Measurements from ENCODE around the gene LHFPL3.
"Not testable (repeated sequence)": the region's sequence is repeated elsewhere in the genome, so short reads cannot be mapped to it uniquely, and the experiment has no call there.

LHFPL3 gene

DNA sequence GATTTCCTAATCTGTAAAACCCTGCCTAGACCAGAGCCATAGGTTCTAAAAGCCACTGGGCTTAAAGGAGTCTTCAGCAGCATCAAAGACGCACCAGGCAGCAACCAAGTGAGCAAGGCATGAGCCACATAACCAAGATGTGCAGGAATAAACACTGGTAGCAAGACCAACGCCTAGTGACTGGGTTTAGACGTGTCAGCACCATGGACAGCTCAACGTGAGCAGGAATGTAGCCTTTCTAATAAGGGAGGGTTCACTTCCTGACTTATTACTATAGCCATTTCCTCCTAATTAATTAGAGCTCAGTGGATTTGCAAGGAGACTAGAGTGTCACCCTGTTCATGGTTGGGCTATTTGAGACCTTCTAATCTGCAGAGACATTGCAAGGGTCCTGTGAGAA lies 223.7 kb downstream of the LHFPL3 start:
- H3K4me3 ChIP-seq (ENCODE audit: low read depth, low read length) = no peak overlapping the region

DNA sequence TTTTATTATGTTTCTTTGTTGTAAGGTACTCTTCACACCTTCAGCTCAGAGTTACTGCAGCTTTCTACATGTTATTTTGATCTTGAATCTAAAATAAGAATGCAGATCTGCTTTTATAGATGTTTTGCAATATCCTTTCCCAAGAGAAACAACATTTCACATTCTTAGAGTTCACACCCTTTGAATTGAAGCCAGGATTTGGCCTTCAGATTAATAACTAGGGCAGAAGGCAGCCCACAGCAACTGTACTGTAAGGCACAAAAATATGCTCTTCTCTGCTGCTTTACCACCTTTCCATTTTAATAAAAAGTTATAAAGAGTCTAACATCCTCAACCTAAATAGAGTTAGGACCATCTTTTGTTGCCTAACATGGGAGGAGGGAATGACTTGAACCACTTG lies 224.7 kb downstream of the LHFPL3 start:
- H3K4me3 ChIP-seq (ENCODE audit: low read depth, low read length) = no peak overlapping the region
- TF ChIP-seq, protein P1, sequence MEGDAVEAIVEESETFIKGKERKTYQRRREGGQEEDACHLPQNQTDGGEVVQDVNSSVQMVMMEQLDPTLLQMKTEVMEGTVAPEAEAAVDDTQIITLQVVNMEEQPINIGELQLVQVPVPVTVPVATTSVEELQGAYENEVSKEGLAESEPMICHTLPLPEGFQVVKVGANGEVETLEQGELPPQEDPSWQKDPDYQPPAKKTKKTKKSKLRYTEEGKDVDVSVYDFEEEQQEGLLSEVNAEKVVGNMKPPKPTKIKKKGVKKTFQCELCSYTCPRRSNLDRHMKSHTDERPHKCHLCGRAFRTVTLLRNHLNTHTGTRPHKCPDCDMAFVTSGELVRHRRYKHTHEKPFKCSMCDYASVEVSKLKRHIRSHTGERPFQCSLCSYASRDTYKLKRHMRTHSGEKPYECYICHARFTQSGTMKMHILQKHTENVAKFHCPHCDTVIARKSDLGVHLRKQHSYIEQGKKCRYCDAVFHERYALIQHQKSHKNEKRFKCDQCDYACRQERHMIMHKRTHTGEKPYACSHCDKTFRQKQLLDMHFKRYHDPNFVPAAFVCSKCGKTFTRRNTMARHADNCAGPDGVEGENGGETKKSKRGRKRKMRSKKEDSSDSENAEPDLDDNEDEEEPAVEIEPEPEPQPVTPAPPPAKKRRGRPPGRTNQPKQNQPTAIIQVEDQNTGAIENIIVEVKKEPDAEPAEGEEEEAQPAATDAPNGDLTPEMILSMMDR (IDR thresholded peaks at IDR 0.05; ENCODE audit: low read depth, low read length) = no peak

More for the DNA sequence above, 223.7 kb downstream of the LHFPL3 start:
- TF ChIP-seq, protein P1 (IDR thresholded peaks at IDR 0.05; ENCODE audit: low read depth, low read length) = no peak

DNA sequence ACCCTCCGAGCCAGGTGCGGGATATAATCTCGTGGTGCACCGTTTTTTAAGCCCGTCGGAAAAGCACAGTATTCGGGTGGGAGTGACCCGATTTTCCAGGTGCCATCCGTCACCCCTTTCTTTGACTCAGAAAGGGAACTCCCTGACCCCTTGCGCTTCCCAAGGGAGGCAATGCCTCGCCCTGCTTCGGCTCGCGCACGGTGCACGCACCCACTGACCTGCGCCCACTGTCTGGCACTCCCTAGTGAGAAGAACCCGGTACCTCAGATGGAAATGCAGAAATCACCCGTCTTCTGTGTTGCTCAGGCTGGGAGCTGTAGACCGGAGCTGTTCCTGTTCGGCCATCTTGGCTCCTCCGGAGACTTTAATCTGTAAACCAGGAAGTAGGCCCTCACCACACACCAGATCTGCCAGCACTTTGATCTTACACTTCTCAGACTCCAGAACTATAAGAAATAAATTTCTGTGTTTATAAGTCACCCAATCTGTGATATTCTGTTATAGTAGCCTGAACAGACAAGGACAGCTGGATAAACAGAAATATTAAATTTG lies 235.0 kb downstream of the LHFPL3 start:
- not testable (repeated sequence) for H3K4me3 ChIP-seq (ENCODE audit: low read depth, low read length)

DNA sequence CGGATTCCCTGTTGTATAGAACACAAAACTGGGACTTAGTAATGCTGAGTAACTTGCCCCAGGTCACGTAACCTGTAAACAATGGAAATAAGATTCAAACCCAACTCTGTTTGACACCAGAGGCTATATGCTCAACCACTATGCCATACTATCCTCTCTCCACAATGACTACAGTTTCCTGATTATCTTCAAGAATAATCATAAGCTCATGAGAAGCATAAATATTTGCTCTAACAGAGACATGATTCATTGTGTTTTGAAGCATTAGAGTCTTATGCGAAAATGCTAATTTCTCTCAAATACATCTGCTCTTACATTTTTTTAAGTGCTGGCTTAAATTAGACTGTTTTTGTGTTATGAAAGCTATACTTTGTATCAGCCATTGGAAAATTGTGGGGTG lies 241.3 kb downstream of the LHFPL3 start:
- no peak overlapping the region for H3K4me3 ChIP-seq (ENCODE audit: low read depth, low read length)
- TF ChIP-seq, protein P1 (IDR thresholded peaks at IDR 0.05; ENCODE audit: low read depth, low read length) = no peak

DNA sequence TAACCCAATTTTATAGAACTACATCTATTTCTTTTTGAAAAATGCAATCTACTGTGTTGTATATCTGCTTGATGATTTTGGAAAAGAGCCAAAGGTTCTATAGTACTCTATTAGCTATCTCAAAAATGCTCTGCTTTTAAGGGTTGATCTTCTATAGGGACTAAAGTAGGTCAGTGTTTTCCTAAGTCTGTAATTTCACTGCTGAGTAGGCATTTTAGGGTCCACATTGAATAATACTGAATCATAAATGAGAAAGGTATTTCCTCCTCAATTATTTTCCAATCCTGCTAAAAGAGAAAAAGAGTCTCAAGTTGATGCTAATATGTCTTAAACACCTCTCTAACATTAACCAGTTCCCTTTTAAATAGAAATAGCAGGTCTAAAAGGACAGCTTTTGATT lies 244.2 kb downstream of the LHFPL3 start:
- TF ChIP-seq, protein P1 (IDR thresholded peaks at IDR 0.05; ENCODE audit: low read depth, low read length) = no peak
- no peak overlapping the region for H3K4me3 ChIP-seq (ENCODE audit: low read depth, low read length)

DNA sequence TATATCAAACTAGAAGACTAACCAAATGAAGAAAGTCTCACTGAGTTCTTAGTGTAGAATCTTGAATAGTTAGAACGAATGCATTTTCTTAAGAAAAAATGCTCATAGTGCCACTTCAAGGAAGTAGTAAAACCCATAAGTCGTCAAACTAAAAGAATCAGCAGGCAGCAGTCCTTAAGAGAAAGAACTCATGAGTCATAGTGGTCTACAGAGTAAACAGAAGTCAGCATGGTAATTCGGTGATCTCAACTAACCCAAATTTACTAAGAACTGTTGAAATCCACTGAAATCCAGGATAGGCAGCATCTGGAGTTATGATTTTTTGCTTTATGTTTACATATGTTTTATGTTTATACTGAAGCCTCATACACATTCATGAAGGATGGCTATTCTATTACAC lies 256.2 kb downstream of the LHFPL3 start:
- H3K4me3 ChIP-seq (ENCODE audit: low read depth, low read length) = no peak overlapping the region
- TF ChIP-seq, protein P1 (IDR thresholded peaks at IDR 0.05; ENCODE audit: low read depth, low read length) = no peak

DNA sequence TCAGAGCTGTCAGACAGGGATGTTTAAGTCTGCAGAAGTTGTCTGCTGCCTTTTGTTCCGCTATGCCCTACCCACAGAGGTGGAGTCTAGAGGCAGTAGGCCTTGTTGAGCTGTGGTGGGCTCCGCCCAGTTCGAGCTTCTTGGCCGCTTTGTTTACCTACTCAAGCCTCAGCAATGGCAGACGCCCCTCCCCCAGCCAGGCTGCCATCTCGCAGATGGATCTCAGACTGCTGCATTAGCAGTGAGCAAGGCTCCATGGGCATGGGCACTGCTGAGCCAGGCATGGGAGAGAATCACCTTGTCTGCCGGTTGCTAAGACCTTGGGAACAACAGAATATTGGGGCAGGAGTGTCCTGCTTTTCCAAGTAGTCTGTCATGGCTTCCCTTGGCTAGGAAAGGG lies 267.2 kb downstream of the LHFPL3 start:
- H3K4me3 ChIP-seq (ENCODE audit: low read depth, low read length) = not testable (repeated sequence)

DNA sequence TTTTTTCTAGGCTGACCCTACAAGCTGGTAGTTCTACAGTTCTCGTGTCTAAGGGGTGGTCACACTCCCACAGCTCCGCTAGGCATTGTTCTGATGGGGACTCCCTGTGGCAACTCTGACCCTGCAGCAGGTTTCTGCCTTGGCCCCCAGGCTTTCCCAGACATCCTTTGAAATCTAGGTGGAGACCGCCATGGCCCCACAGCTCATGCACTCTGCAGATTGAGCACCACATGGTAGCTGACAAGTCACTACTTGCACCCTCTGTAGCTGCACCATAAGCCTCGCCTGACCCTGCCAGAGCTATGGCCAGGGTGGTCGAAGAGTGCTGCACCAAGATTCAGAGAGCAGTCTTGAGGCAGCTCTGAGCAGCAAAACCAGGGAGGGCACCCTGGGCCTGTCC lies 275.6 kb downstream of the LHFPL3 start:
- H3K4me3 ChIP-seq (ENCODE audit: low read depth, low read length) = no peak overlapping the region
- TF ChIP-seq, protein P1 (IDR thresholded peaks at IDR 0.05; ENCODE audit: low read depth, low read length) = no peak

Measured in WI38 (cell line).